GM12878 (cell line): ENCODE measurements around the gene LRRC19. TPM values are rescaled to one million over a fixed set of nuclear protein-coding genes. Genes with fewer than 3 reads are reported as not detected.

ENCODE experiments used
- ATAC-seq: fragments of 200-7000 bp; cut with Tn5 transposase; 3 replicates; pipeline ENCODE4 v1.9.1; 2020; ENCODE audit warnings: mild to moderate bottlenecking, moderate library complexity
- BruUV-seq: library from RNA; stranded (reverse); fragments of 400-500 nt; replicated peaks from 2 replicates; lab custom pipeline; 2021; lab: Mats Ljungman, UMichigan
- CTCF ChIA-PET: fragments of 300-600 bp; sonication (Branson Sonifier 250); formaldehyde crosslinking; extraction: SDS; loops from one replicate; lab custom pipeline; 2021; ENCODE audit warnings: inconsistent platforms; lab: Yijun Ruan, JAX
- POLR2A ChIA-PET: fragments of 350-600 bp; formaldehyde crosslinking; extraction: SDS; loops from one replicate; lab custom pipeline; 2021; ENCODE audit warnings: inconsistent platforms; lab: Charles Lee
- RAD21 ChIA-PET: fragments of 300-600 bp; sonication (Branson Sonifier 250); formaldehyde crosslinking; loops from one replicate; lab custom pipeline; 2023; ENCODE audit warnings: antibody characterized with exemption; ENCODE audit not compliant: unreplicated experiment; lab: Charles Lee
- SMC1A ChIA-PET: fragments of 300-600 bp; sonication (Branson Sonifier 250); formaldehyde crosslinking; loops from one replicate; lab custom pipeline; 2023; ENCODE audit not compliant: unreplicated experiment, uncharacterized antibody; lab: Charles Lee
- DNase-seq: peaks from one replicate; pipeline ENCODE4 v3.0.0-alpha.2; 2011; ENCODE audit warnings: low read depth, low spot score
- FAIRE-seq: peaks from 3 replicates; lab custom pipeline; 2011; peaks lifted over from hg19 to GRCh38; lab: Jason Lieb, UNC
- H2AFZ ChIP-seq: 2 replicates; pipeline ENCODE4 v1.6.0; 2011; ENCODE audit warnings: low read depth, low read length, control low read depth; ENCODE audit not compliant: control insufficient read depth
- H3K27ac ChIP-seq: 2 replicates; pipeline ENCODE4 v1.5.1; 2011; ENCODE audit warnings: control low read depth; ENCODE audit not compliant: control insufficient read depth, insufficient read depth
- H3K27me3 ChIP-seq, 2 experiments: replicated peaks in 1 of 2; 2 replicates each; pipeline versions ENCODE4 v1.6.0 to v1.6.1; 2011; ENCODE audit warnings: low read length in 1 of 2; ENCODE audit not compliant: control insufficient read depth in 2 of 2, insufficient read depth in 2 of 2
- H3K36me3 ChIP-seq, 2 experiments: 2 replicates each; pipeline ENCODE4 v1.5.1; 2011; ENCODE audit warnings: low read length in 1 of 2; ENCODE audit not compliant: control insufficient read depth in 2 of 2, insufficient read depth in 2 of 2
- H3K4me1 ChIP-seq: 2 replicates; pipeline ENCODE4 v1.6.1; 2011; ENCODE audit warnings: mild to moderate bottlenecking, low read length, moderate library complexity, mixed read lengths; ENCODE audit not compliant: control insufficient read depth, insufficient read depth
- H3K4me2 ChIP-seq: 2 replicates; pipeline ENCODE4 v1.6.0; 2011; ENCODE audit warnings: control low read depth; ENCODE audit not compliant: control insufficient read depth, insufficient read depth
- H3K4me3 ChIP-seq: fragments of 200-600 bp; sonication (generic); 2 replicates; pipeline ENCODE4 v1.5.1; 2016
- H3K79me2 ChIP-seq: 2 replicates; pipeline ENCODE4 v1.6.0; 2011; ENCODE audit warnings: low read length; ENCODE audit not compliant: control insufficient read depth, insufficient read depth
- H3K9ac ChIP-seq: 2 replicates; pipeline ENCODE4 v1.8.0; 2011; ENCODE audit warnings: low read length, control low read depth, mixed read lengths; ENCODE audit not compliant: control insufficient read depth, insufficient read depth
- H3K9me3 ChIP-seq: replicated peaks from 3 replicates; pipeline ENCODE4 v1.5.1; 2011; ENCODE audit warnings: mild to moderate bottlenecking, low read length; ENCODE audit not compliant: control insufficient read depth, insufficient read depth
- H4K20me1 ChIP-seq: 2 replicates; pipeline ENCODE4 v1.6.0; 2011; ENCODE audit not compliant: control insufficient read depth, insufficient read depth
- BRCA1 ChIP-seq: IDR thresholded peaks from 2 replicates; pipeline ENCODE4 v1.6.1; 2011; ENCODE audit warnings: low read depth, low read length, improper control_type of control experiment
- EGR1 ChIP-seq, 2 experiments: IDR thresholded peaks; 1 replicate in 1 of 2; 2 replicates in 1 of 2; pipeline ENCODE4 v1.6.1; 2011 to 2012; ENCODE audit warnings: low read depth in 2 of 2, low read length in 2 of 2, borderline replicate concordance in 1 of 2, mild to moderate bottlenecking in 1 of 2, moderate library complexity in 1 of 2
- IRF3 ChIP-seq: fragments of 450-650 bp; IDR thresholded peaks from 2 replicates; pipeline ENCODE4 v1.6.1; 2014; ENCODE audit warnings: mild to moderate bottlenecking
- NR2C1 ChIP-seq: fragments of 450-650 bp; IDR thresholded peaks from 2 replicates; pipeline ENCODE4 v1.6.1; 2017; ENCODE audit warnings: antibody characterized with exemption, mild to moderate bottlenecking, moderate library complexity
- NRF1 ChIP-seq: conservative IDR thresholded peaks from 2 replicates; pipeline ENCODE4 v1.6.1; 2011; ENCODE audit warnings: mild to moderate bottlenecking, low read depth, low read length, improper control_type of control experiment
- RUNX3 ChIP-seq: IDR thresholded peaks from 2 replicates; pipeline ENCODE4 v1.6.1; 2012; ENCODE audit warnings: low read length, inconsistent platforms
- SMARCA5 ChIP-seq: fragments of 450-650 bp; IDR thresholded peaks from 2 replicates; pipeline ENCODE4 v1.6.1; 2017; ENCODE audit warnings: mild to moderate bottlenecking
- ZBED1 ChIP-seq: IDR thresholded peaks from 2 replicates; pipeline ENCODE4 v1.6.1; 2016; ENCODE audit warnings: borderline replicate concordance
- ZNF592 ChIP-seq: fragments of 450-650 bp; IDR thresholded peaks from 2 replicates; pipeline ENCODE4 v1.6.1; 2017; ENCODE audit warnings: mild to moderate bottlenecking, moderate library complexity
- in situ Hi-C: fragments of 300-500 bp; cut with MboI; formaldehyde crosslinking; loops from 9 replicates; pipeline ENCODE4 v1.14.3; 2018; ENCODE audit warnings: mixed read lengths
- intact Hi-C: fragments of 100-400 bp; cut with micrococcal nuclease; formaldehyde crosslinking; loops from one replicate; pipeline ENCODE4 v1.14.2; 2022; ENCODE audit not compliant: unreplicated experiment
- polyA plus RNA-seq, 11 experiments: library from polyadenylated mRNA; depleted of rRNA in 4 of 11; unstranded in 6 of 11; stranded (reverse) in 5 of 11; fragments of >200 nt; fragmentation: Nextera tagmentation in 4 of 11; fragmentation: Illumina TruSeq in 1 of 11; extraction: Ambion mirVana in 4 of 11; extraction: Trizol in 1 of 11; gene quantifications; 1 replicate in 1 of 11; 2 replicates in 10 of 11; pipeline versions ENCODE4 v1.2.1 to v1.2.3, GENCODE V29; 2011 to 2016; ENCODE audit warnings: inconsistent platforms in 2 of 11, missing spikeins in 2 of 11, low read depth in 1 of 11
- total RNA-seq, 4 experiments: library from RNA; depleted of rRNA in 3 of 4; stranded (reverse); fragments of >200 nt in 3 of 4; fragmentation: Illumina TruSeq in 1 of 4; extraction: Trizol in 1 of 4; gene quantifications; 2 replicates each; pipeline versions ENCODE4 v1.2.1 to v1.2.3, GENCODE V29; 2013 to 2021

The LRRC19 gene
- total and polyA plus RNA-seq, 10 of the 15 experiments (the other 5 are each of a cell fraction or from before 2014, with no cell fraction given): 0.02 to 0.20 (median 0.08) TPM; not detected in 6

GRCh38 chr9:27005491-27005890 is at the start of gene LRRC19 (continued):
- TF ChIP-seq ZNF592 (no peak), NR2C1 (no peak)

DNA sequence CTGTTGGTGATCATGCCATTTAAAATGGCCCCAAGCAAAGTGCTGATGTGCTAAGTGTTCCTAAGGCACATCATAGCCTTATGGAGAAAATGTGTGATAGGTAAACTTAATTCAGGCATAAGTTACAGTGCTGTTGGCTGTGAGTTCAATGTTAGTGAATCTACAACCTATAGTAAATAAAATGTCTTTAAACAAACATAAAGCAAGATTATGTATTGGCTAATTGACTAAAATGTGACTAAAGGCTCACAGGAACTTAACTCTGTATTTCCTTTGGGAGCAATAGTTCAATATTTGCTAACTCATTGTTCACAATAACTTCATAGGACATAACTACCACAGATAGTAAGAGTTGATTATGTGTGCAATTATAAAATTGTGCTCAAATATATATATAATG is 49.4 kb upstream of the LRRC19 start:
- DNase-seq: no peak
- CTCF ChIA-PET: no interaction called here
- H3K27me3 ChIP-seq: no peaks in the 10 kb centered on the region
- H3K9ac ChIP-seq: no peak overlapping the region
- SMC1A ChIA-PET: no interaction called here
- POLR2A ChIA-PET: no interaction called here
- no peaks in the 10 kb centered on the region for H3K4me1 ChIP-seq
- no peaks in the 10 kb centered on the region for H3K9me3 ChIP-seq
- no TSS peak for BruUV-seq
- in situ Hi-C loops (no loop called here), intact Hi-C loops (no loop called here)
- no peak for ATAC-seq
- no peak overlapping the region for H3K27ac ChIP-seq
- no peaks in the 10 kb centered on the region for H3K79me2 ChIP-seq
- no peak for FAIRE-seq
- no peak overlapping the region for H3K4me2 ChIP-seq
- RAD21 ChIA-PET: no interaction called here
- no peak for TF ChIP-seq BRCA1
- TF ChIP-seq SMARCA5: no peak
- no peak for TF ChIP-seq NR2C1
- no peak for TF ChIP-seq ZBED1
- TF ChIP-seq NRF1: no peak
- no peak for TF ChIP-seq IRF3
- TF ChIP-seq ZNF592: no peak
- no peak for TF ChIP-seq RUNX3
- no peak for TF ChIP-seq EGR1 (IDR thresholded peaks at IDR 0.05; ENCODE audit: borderline replicate concordance in 1 of 2, low read depth in 2 of 2, low read length in 2 of 2)
- TF ChIP-seq, all 136 proteins: peak for 0
- Histone ChIP-seq H2AFZ (no peak overlapping the region), H3K4me3 (no peak overlapping the region), H4K20me1 (no peaks in the 10 kb centered on the region), H3K36me3 (no peaks in the 10 kb centered on the region)
